ENCODE data around the gene MZB1.
"Not testable (repeated sequence)": the region's sequence is repeated elsewhere in the genome, so short reads cannot be mapped to it uniquely, and the experiment has no call there.

Gene MZB1

DNA sequence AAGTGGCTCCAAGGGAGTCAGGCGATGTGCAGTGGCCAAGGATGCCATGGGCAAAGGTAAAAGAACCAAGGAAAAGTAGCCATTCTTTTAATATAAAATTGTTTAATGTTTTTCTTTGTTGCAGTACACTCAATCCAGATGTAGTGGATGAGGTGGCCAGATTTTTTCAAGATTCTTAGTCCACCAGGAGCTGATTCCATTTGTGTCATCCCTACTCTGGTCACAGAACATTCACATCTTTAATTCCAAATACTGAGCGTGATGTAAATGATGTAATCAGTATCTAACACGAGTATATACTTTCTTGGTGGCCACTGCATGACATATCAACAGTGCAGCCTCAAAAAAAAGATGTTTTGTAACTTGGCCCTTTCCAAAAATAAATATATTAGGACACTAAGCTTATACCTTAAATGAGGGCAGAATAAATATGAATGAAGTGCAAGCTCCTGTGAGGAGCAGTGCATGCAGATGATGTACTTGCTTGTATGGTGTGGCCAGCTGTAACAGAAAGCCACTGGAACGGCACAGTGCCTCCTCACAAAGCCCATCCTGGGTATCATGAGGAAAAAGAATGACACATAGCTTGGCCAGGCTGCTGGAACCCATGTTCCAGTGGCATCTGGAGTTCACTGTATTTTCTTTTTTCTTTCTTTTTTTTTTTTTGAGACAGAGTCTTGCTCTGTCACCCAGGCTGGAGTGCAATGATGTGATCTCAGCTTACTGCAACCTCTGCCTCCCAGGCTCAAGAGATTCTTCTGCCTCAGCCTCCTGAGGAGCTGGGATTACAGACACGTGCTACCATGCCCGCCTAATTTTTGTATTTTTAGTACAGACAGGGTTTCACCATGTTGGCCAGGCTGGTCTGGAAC is 20.6 kb upstream of the MZB1 start:
- DNase-seq = no peak

DNA sequence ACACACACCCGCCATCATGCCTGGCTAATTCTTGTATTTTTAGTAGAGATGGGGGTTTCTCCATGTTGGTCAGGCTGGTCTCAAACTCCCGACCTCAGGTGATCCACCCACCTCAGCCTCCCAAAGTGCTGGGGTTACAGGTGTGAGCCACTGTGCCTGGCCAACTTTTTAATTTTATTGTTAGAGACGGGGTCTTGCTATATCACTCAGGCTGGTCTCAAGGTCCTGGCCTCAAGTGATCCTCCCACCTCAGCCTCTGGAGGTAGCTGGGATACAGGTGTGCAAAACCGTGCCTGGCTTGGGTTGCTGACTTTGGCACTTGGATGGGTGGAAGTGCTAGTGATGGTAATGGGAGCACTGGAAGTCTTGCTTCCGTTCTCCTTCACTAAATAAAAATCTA is 19.4 kb upstream of the MZB1 start:
- DNase-seq = not testable (repeated sequence)

GRCh38 chr5:139408191-139408590 is 18.5 kb upstream of the MZB1 start:
- DNase-seq = no peak

DNA sequence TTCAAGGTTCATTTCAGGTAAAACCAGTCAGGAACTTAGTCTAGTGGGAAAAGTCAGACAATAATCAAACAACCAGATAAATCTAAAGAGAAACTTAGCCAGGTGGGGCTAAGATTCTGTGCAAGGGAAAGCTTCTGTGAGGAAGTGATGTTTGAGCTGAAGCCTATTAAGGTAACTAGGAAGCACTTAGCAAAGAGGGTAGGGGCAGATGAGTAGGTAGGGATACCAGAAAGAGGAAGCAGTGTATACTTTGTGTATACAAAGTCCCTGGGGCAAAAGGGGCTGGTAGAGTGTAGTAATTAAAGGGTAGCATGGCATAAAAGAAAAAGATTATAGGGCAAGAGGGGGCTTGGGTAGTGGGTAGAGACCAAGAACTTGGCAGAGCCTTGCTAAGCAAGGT is 17.8 kb upstream of the MZB1 start:
- no peak for DNase-seq

DNA sequence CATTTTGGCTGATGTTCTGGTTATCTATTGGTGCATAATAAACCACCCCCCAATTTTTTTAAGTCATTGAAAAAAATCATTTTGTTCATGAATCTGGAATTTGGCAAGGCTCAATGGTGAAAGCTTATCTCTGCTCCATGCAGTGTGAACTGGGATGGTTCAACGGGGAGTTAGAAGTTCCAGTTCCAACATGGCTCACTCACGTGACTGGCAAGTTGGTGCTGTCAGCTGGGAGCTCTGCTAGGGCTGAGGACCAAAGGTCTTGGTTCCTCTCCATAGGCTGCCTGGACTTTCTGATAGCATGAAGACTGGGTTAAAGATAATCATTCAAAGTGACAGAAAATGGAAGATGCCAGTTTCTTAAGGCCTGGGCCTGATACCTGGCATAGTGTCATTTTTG is 17.2 kb upstream of the MZB1 start:
- DNase-seq = no peak

DNA sequence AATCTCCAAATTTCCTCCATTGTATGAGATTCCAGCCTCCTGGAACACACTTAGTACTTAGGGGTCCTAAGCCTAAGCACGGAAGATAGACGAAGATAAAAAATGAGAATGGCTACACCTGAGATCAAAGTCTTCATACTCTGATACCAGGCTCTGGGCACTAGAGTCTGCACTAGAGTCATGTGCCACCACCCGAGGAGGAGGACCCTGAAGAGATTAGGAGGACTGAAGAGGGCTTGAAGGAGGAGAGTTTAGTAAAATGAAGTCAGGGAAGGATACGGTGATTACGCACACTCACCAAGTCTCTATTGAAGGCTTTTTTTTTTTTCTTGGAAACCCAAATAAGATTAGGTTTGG is 14.7 kb upstream of the MZB1 start:
- no peak for DNase-seq

DNA sequence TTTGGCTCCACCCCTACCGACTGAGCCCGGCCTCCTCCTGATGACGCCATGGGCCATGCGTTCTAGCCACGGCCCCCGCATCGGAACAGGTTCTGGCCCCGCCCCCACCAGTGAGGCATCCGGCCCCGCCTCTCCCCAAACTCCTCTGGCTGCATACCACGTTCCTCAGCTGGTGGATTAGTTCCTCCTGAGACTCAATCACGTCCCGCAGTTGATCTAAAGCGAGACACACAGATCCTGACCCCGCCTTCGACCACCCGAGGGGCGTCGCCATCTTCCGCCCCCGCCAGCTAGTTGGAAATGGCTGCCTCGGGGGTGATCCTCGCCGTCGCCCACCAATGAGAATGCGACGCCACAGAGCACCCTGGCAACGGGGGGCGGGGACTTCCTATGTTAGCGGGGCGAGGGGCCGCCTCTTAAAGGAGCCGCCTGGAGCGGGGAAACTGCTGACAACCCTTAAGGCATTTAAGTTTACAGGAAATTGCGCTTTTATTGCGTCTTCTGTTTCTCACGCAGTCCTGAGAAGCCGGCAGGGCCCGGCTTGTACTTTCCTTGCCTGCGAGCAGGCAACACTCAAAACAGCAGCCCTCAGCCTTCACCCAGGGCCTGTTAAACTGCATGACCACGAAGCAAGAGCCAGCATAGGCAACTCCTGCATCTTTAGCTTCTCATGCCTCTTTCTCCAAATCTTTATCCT is 14.2 kb upstream of the MZB1 start, which contains the start of gene SPATA24:
Gene SPATA24, minus strand, starts transcription at position 303 of the 697 bp plus-strand sequence. Its CDS starts 29 bp downstream, at position 274.
- DNase-seq = peak; percentile 98

DNA sequence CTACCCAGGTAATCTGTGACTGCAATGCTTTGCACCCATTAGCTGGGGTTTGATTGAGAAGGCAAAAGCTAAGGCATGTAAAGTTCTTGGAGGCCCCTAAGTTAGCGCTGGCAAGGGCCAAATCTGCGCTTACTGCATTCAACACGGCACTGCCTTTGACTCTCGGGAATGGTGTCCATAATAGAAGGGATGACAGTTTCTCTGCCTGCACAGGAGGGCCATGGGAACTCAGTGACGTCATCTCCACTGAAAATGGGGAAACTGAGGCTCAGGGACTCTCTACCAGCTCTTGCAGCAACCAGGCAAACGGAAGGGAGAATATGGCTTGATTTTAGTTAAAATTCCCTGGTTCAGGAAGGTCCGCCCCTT is 13.7 kb upstream of the MZB1 start:
- no peak for DNase-seq

DNA sequence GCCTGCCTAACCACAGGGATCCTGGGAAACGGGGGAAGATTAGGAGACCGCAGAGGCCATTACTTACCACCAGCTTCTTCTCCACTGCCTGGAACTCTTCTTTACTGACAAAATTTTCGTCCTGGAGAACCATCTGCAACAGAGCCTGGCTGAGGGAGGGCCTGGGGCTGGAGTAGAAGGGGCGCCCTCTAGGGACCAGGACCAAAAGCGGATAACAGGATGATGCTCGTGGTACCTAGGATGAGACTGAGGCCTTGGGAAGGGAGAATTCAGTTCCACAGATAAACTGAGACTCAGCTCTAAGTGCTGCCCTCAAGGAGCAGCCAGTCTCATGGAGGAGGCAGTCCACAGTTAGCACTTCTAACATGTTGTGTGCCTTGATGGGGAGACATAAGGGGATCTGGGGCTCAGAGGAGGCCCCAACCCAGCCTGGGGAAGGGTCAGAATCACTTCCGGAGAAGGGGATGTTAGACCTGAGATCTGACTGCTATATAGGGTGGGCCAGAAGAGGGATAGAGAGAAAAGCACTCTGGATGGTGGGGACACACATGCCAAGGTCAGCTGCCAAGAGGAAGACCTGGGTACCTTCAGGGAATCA is 12.9 kb upstream of the MZB1 start:
- no peak for DNase-seq

DNA sequence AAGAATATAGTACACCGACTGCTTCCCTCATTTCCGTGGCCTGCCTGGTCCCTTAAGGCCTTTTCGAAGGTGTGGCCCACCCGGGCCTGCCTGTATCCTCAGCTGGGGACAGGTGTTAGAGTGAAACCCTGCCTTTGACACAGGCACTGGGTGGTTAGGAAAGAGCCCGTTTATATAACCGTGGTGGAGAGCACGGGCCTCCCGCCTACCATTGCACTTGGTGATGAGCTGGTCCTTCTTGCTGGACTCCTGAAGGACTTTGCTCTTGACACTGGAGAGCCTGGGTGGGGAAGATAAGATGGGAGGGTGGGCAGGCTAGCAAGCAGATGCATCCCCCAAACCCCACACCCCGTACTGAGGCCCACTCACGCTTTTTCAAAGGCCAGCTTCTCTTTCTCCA is 11.8 kb upstream of the MZB1 start:
- DNase-seq = no peak

- no peak for DNase-seq
Observed at GRCh38 chr5:139399501-139400121, 9.9 kb upstream of the MZB1 start.

DNA sequence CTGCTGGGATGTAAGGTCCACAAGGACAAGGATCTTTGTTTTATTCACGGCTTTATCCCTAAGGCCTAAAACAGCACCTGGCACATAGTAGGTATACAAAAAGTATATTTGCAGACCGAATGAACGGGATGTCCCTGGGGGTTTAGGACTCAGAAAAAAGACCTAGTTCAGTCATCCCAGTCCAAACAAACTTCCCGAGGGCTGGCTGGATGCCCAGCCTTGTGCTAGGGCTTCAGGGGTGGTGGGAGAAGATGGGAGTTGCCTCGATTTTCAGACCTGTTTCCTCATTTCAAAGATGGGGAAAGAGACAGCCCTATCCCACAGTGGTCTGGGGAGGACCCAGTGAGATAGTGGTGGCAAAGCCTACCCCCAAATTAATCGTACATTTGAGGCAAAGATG is 8.2 kb upstream of the MZB1 start:
- no peak for DNase-seq

DNA sequence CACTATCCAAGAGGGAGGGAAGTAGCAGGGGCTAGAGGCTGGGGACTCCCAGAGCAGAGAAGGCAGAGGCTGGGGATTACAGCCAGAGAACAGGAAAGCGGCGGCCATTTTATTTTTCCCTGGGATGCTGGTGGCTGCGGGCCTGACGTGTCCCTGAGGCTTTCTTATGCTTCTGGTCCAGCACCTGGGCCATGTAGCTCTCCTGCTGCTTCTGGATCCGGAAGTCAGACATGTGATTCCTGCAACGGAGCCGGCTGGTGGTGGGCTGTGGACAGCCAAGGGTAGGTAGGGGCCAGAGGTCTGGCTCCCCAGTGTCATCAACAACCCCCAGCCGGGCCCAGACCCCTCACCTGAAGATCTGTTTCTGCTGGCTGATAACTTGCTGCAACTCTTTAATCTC is 7.0 kb upstream of the MZB1 start:
- no peak for DNase-seq

DNA sequence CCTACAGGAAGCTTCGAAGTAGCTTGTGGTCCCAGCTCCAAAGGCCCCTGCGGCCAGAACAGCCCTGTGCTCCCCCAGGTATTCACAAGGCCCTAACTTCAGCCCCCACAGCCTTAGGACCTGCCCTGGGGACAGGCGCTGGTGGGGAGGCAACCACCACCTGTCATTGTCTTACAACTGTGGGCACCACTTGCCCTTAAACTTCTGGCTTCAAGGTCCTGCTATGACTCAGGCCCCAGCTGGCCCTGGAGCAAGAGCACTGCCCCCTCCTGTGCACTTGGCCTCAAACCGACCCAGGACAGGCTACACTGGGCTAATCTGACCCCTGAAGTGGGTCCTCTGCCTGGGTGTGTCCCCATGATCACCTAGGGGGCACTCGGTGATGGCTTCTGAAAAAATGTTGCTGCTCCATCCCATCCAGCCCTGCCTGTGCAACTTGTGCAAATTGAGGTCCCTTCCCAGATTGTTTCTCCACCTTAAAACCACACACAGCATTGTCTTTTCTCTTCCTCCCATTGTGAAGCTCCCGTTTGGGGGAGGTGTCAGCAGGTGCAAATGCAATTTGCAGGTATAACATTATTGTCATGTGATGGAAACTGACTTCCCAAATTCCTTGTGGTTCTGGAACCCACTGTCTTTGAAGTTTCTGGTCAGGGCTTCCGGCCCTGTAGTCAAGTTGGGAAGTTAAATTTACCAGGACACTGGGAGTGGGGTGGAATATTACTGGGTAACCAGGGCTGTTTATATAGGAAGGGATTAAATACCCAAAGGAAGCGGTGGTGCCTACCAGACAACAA is 6.3 kb upstream of the MZB1 start:
- DNase-seq = no peak

- no peak for DNase-seq
Observed at GRCh38 chr5:139394654-139395566, 5.2 kb upstream of the MZB1 start, which contains the start of gene PROB1. Gene PROB1 (minus strand): TSS chr5:139395104. CDS start chr5:139395081, 23 bp downstream.

GRCh38 chr5:139394123-139394653 is 4.5 kb upstream of the MZB1 start:
- no peak for DNase-seq

- DNase-seq = no peak
Observed at GRCh38 chr5:139393497-139394122, 3.9 kb upstream of the MZB1 start.

GRCh38 chr5:139392678-139393496 is 3.2 kb upstream of the MZB1 start:
- peak; percentile 75 for DNase-seq

DNA sequence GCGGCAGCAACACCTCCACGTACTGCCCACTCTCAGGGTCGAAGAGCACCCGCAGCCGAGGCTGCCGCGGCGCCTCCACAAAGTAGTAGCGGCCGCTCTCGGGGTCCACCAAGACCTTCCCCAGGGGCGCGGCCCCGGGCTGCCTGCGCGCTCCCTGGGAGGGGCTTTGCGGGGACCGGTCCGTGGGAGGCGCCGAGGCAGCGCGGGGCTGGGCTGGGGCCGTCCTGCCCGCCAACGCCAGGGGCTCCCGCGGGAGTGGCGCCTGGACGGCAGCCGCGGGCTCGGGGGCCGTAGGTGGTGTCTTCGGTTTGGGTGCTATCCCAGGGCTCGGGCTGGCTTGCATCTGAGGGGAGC is 2.6 kb upstream of the MZB1 start:
- no peak for DNase-seq

Data from stimulated activated CD4-positive, alpha-beta T cell treated with anti-CD3 and anti-CD28 coated beads, Interleukin-4, amount 100 ng/mL, for 1 hour (primary cell).